Measurements from ENCODE around the gene DMC1.

DNA sequence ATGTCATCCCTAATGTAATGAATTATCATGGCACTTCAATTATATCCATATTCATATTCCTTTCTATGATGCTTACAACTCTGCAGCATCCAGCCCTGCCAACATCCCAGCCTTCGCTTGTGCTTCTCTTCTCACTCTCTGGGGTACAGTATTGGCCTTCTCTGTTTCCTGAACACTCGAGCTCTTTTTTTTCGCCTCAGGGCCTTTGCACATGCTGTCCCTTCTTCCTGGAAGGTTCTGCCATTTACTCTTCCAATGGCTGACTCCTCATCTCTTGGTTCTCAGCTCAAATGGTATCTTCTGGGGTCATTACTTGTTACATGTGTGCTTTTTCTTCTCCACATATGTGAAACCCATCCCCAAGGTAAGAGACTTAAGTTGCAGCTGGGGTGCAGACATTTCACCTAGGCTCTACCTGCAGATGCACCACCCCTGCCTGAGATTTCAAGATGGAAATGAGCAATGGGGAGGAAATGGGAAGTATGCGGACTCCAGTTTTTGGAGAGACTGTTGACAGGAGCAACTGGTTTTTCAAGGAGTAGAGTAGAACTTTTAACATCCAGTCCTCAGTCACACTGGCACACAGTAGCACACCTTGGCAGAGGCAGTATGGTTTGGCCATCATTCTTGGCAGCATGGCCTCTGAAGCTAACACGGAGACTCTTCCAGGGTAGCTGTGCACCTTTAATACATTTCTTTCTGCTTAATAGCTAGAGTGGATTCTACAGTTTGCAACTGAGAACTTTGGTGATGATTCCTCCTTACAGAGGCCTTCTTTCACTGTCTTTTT, 42.4 kb upstream of the DMC1 start:
- TF ChIP-seq, protein P1, sequence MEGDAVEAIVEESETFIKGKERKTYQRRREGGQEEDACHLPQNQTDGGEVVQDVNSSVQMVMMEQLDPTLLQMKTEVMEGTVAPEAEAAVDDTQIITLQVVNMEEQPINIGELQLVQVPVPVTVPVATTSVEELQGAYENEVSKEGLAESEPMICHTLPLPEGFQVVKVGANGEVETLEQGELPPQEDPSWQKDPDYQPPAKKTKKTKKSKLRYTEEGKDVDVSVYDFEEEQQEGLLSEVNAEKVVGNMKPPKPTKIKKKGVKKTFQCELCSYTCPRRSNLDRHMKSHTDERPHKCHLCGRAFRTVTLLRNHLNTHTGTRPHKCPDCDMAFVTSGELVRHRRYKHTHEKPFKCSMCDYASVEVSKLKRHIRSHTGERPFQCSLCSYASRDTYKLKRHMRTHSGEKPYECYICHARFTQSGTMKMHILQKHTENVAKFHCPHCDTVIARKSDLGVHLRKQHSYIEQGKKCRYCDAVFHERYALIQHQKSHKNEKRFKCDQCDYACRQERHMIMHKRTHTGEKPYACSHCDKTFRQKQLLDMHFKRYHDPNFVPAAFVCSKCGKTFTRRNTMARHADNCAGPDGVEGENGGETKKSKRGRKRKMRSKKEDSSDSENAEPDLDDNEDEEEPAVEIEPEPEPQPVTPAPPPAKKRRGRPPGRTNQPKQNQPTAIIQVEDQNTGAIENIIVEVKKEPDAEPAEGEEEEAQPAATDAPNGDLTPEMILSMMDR (IDR thresholded peaks at IDR 0.05): no peak
- TF ChIP-seq POLR2AphosphoS5 (IDR thresholded peaks at IDR 0.05; ENCODE audit: insufficient read depth in 1 of 2, low read depth in 1 of 2) (no peak), POLR2A (IDR thresholded peaks at IDR 0.05) (no peak)

Measured in vagina (tissue), 2 donors.